Gastrocnemius medialis (tissue), 4 donors: ENCODE results near the gene ZBTB7C. TPM values are rescaled to one million over a fixed set of nuclear protein-coding genes. Genes with fewer than 3 reads are reported as not detected.
A peak's percentile ranks its signal among the peaks of the same experiment; 100 is the strongest.

Experiments used
- ATAC-seq, 2 donors: fragments of 150-250 bp; one replicate each; pipeline ENCODE4 v1.9.1; 2016
- DNase-seq, 2 donors: peaks; one replicate each; pipeline ENCODE4 v3.0.0-alpha.2; 2019
- H3K27ac ChIP-seq, 4 donors: fragments of 200-600 bp; sonication (generic); 1 replicate in 1 of 4; 2 replicates in 3 of 4; pipeline ENCODE4 v1.5.1; 2016 to 2018; ENCODE audit warnings: mild to moderate bottlenecking in 2 of 4, moderate library complexity in 1 of 4
- H3K27me3 ChIP-seq, 3 donors: fragments of 200-600 bp; sonication (generic) in 2 of 3; 1 replicate in 1 of 3; 2 replicates in 2 of 3; pipeline versions ENCODE4 v1.5.1 to v1.6.0; 2016 to 2019; ENCODE audit warnings: mild to moderate bottlenecking in 1 of 3, moderate library complexity in 1 of 3
- H3K36me3 ChIP-seq, 2 donors: fragments of 200-600 bp; sonication (generic) in 1 of 2; one replicate each; pipeline ENCODE4 v1.5.1; 2017 to 2018
- H3K4me1 ChIP-seq, 2 donors: fragments of 200-600 bp; sonication (generic) in 1 of 2; one replicate each; pipeline ENCODE4 v1.5.1; 2016 to 2017; ENCODE audit warnings: mild to moderate bottlenecking in 2 of 2
- H3K4me3 ChIP-seq, 4 donors: fragments of 200-600 bp; sonication (generic) in 3 of 4; 1 replicate in 1 of 4; 2 replicates in 3 of 4; pipeline ENCODE4 v1.5.1; 2016 to 2019; ENCODE audit warnings: mild to moderate bottlenecking in 2 of 4
- H3K9me3 ChIP-seq, 3 donors: fragments of 200-600 bp; sonication (generic) in 2 of 3; 1 replicate in 1 of 3; 2 replicates in 2 of 3; pipeline ENCODE4 v1.5.1; 2016 to 2019
- POLR2A ChIP-seq, 2 donors: fragments of 450-650 bp; IDR thresholded peaks; one replicate each; pipeline ENCODE4 v1.6.1; 2017; ENCODE audit warnings: antibody characterized with exemption in 2 of 2, mild to moderate bottlenecking in 2 of 2, moderate library complexity in 2 of 2
- in situ Hi-C, 4 donors: fragments of 200-750 bp; cut with MboI; loops; one replicate each; pipeline versions ENCODE4 v1.15.0 to v1.8.0; 2017; ENCODE audit warnings: low sequenced_read_pairs in 4 of 4
- intact Hi-C: fragments of 100-400 bp; cut with DNase I; formaldehyde crosslinking; loops from one replicate; pipeline ENCODE4 v1.15.1; 2023; ENCODE audit warnings: low total_unique reads
- total RNA-seq, 4 donors: library from RNA; depleted of rRNA; stranded (reverse); fragments of >200 nt; gene quantifications; one replicate each; pipeline versions ENCODE4 v1.1.0 to v1.2.3, GENCODE V29; 2016
- TF ChIP-seq, protein P1 (sequence below), 5 experiments: fragments of 450-650 bp in 3 of 5; fragments of 200-600 bp in 2 of 5; sonication (generic) in 2 of 5; IDR thresholded peaks in 4 of 5; conservative IDR thresholded peaks in 1 of 5; 1 replicate in 4 of 5; 2 replicates in 1 of 5; pipeline ENCODE4 v1.5.1; 2016 to 2019; ENCODE audit warnings: antibody characterized with exemption in 5 of 5, mild to moderate bottlenecking in 3 of 5, moderate library complexity in 3 of 5

Gene ZBTB7C
- total RNA-seq, 4 donors from 2014 or later: 0.53 to 12.3 (median 1.1) TPM

DNA sequence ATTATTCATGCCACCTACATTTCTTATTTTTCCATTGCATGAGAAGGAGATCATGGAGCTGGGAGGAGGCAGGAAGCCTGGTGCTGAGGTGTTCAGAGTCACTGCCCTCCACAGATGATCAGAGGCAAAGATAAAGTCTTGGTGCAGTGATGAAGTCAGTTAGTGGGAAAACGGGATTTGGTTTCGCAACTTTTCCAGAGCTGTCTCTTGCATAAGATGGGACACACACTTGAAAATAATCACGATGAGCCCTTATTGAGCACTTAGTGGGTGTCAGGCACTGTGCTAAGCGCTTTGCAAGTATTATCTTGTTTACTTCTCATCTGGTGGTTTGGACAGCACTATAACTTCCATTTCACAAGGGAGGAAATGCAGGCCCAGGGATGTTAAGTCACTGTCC, 256.6 kb downstream of the ZBTB7C start:
- peak overlapping the region in 1 of 4 donors; percentile 47 for H3K27ac ChIP-seq
- no peak overlapping the region for H3K4me3 ChIP-seq
- H3K4me1 ChIP-seq: no peaks in the 10 kb centered on the region
- in situ Hi-C loops: loop anchor here in 1 of 4 donors (25.0 kb wide), 1 partner anchor 260 kb away; the partner anchor contains the start of gene ZBTB7C
- DNase-seq (peak; percentile 16 to 42), ATAC-seq (peak; percentile 66 to 69)
- TF ChIP-seq POLR2A (IDR thresholded peaks at IDR 0.05): no peak
- TF ChIP-seq, protein P1, sequence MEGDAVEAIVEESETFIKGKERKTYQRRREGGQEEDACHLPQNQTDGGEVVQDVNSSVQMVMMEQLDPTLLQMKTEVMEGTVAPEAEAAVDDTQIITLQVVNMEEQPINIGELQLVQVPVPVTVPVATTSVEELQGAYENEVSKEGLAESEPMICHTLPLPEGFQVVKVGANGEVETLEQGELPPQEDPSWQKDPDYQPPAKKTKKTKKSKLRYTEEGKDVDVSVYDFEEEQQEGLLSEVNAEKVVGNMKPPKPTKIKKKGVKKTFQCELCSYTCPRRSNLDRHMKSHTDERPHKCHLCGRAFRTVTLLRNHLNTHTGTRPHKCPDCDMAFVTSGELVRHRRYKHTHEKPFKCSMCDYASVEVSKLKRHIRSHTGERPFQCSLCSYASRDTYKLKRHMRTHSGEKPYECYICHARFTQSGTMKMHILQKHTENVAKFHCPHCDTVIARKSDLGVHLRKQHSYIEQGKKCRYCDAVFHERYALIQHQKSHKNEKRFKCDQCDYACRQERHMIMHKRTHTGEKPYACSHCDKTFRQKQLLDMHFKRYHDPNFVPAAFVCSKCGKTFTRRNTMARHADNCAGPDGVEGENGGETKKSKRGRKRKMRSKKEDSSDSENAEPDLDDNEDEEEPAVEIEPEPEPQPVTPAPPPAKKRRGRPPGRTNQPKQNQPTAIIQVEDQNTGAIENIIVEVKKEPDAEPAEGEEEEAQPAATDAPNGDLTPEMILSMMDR (IDR thresholded peaks at IDR 0.05 in 4 of 5, conservative IDR thresholded peaks at IDR 0.05 in 1 of 5): no peak
- H3K9me3 ChIP-seq: no peaks in the 10 kb centered on the region
- H3K36me3 ChIP-seq: no peaks in the 10 kb centered on the region
- intact Hi-C loops: no loop called here
- H3K27me3 ChIP-seq: no peaks in the 10 kb centered on the region

DNA sequence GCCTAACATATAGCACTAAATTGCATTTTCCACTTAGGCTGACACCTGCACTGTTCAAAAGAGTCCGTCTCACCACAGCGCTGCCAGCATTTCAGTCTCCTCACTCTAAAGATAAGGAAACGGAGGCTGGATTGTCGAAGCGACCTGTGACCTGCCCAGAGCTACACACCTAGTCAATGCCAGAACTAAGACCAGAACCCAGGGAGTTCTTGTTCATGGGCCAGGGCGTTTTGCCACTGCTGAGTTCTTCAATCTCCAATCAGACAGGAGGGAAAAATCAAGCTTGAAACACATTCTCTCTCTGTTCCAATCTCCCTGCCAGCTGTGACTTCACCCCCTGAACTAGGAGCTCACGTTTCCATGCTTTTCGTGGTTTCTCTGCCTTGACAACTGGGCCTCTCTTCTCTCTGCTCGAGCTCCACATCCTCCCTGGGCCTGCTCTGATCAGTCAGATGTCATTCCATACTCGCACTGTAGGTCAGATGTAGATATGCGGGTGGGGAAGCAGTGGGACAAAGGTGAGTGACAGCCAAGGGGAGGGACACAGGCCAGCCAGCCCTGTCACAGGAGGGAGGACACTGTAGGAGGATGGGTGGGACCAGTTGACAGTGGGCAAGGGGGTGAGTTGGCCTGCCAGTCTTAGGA, 257.6 kb downstream of the ZBTB7C start:
- Histone ChIP-seq H3K4me3 (no peak overlapping the region), H3K27ac (no peak overlapping the region), H3K4me1 (no peaks in the 10 kb centered on the region), H3K9me3 (no peaks in the 10 kb centered on the region), H3K27me3 (no peaks in the 10 kb centered on the region), H3K36me3 (no peaks in the 10 kb centered on the region)
- intact Hi-C loops (no loop called here), in situ Hi-C loops (loop anchor here in 1 of 4 donors (25.0 kb wide), 1 partner anchor 261 kb away; the partner anchor contains the start of gene ZBTB7C)
- no peak for ATAC-seq
- DNase-seq: no peak
- TF ChIP-seq, protein P1 (IDR thresholded peaks at IDR 0.05 in 4 of 5, conservative IDR thresholded peaks at IDR 0.05 in 1 of 5): no peak
- no peak for TF ChIP-seq POLR2A (IDR thresholded peaks at IDR 0.05)

DNA sequence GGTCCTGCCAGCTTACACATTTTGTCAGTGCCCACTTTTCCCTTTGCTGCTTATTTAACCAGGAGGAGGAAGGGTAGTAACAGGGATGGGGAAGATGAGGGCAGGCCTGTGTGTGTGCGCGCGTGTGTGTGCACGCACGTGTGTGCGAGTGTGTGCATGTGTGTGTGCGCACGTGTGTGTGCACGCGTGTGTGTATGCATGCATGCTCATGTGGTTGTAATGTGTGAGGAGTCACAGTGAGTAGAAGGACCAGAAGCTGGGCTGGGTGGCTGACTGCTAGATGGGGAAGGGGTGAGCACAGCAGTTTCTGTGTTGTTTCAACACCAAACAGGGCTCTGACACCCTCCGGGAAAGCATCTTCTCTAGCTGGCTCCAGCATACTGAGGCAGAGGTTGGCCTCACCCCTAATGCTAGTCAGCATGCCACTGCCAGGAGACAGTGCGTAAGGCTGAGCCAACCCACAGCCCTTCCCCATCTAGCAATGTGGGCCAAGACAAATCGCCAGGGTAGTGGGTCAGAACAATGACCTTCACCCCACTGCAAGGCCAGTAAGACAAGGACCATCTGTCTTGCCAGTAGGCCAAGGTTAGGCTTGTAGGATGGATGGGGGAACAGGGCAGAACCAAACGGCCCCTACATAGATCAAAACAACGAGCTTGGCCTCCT, 260.0 kb downstream of the ZBTB7C start:
- Histone ChIP-seq H3K9me3 (no peaks in the 10 kb centered on the region), H3K36me3 (no peaks in the 10 kb centered on the region), H3K4me1 (peaks cover 0 to 4% of the 10 kb centered on the region in 2 donors), H3K4me3 (no peak overlapping the region), H3K27me3 (no peaks in the 10 kb centered on the region), H3K27ac (no peak overlapping the region)
- TF ChIP-seq, protein P1 (IDR thresholded peaks at IDR 0.05 in 4 of 5, conservative IDR thresholded peaks at IDR 0.05 in 1 of 5): no peak
- no peak for TF ChIP-seq POLR2A (IDR thresholded peaks at IDR 0.05)
- in situ Hi-C loops: no loop called here
- intact Hi-C loops: no loop called here
- ATAC-seq: no peak
- no peak for DNase-seq

DNA sequence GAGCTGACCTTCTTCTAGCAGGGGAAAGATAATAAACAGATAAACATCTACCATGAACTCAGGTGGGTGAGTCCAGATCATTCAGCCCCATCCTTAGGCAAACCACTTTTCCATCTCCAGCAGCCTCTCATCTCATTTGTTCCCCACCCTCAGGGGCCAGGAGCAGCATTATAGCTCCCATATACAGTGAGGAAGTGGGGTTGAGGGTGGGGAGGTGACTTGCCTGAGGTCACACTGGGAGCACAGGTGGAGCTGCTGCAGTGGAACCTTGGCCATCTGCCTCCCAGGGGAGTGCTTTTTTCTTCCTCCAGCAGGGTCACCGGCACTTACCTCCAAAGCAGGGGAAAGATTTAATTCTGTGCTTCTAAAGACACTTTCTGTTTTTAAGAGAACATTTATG, 266.2 kb downstream of the ZBTB7C start:
- ATAC-seq (no peak), DNase-seq (no peak)
- TF ChIP-seq, protein P1 (IDR thresholded peaks at IDR 0.05 in 4 of 5, conservative IDR thresholded peaks at IDR 0.05 in 1 of 5): no peak
- no peak for TF ChIP-seq POLR2A (IDR thresholded peaks at IDR 0.05)
- H3K27ac ChIP-seq: no peak overlapping the region
- intact Hi-C loops: no loop called here
- H3K4me1 ChIP-seq: peaks cover 8 to 16% of the 10 kb centered on the region in 2 donors
- H3K27me3 ChIP-seq: no peaks in the 10 kb centered on the region
- no peaks in the 10 kb centered on the region for H3K9me3 ChIP-seq
- in situ Hi-C loops: no loop called here
- no peak overlapping the region for H3K4me3 ChIP-seq
- H3K36me3 ChIP-seq: no peaks in the 10 kb centered on the region
